Panc1 (cell line): ENCODE data around the gene OGFRL1. TPM values are rescaled to one million over a fixed set of nuclear protein-coding genes. Genes with fewer than 3 reads are reported as not detected.

ENCODE experiments used
- ATAC-seq: fragments of 200-7000 bp; cut with Tn5 transposase; 2 replicates; pipeline ENCODE4 v1.9.1; 2020; ENCODE audit warnings: mild to moderate bottlenecking, moderate library complexity
- BruUV-seq: library from RNA; stranded (reverse); fragments of 400-500 nt; replicated peaks from 2 replicates; lab custom pipeline; 2021; lab: Mats Ljungman, UMichigan
- CTCF ChIA-PET: fragments of 300-600 bp; sonication (Branson Sonifier 250); formaldehyde crosslinking; loops from one replicate; lab custom pipeline; 2022; ENCODE audit warnings: antibody characterized with exemption; lab: Charles Lee
- POLR2A ChIA-PET: fragments of 300-600 bp; sonication (Branson Sonifier 250); formaldehyde crosslinking; loops from one replicate; lab custom pipeline; 2022; ENCODE audit warnings: antibody characterized with exemption; lab: Charles Lee
- DNase-seq: peaks from one replicate; pipeline ENCODE4 v3.0.0-alpha.2; 2010; ENCODE audit warnings: low read depth, low spot score
- H3K27ac ChIP-seq: 2 replicates; pipeline ENCODE4 v1.5.1; 2011; ENCODE audit warnings: mild to moderate bottlenecking, low read length, inconsistent platforms
- H3K27me3 ChIP-seq: fragments of 200-500 bp; sonication (Bioruptor generic); 2 replicates; pipeline ENCODE4 v1.6.0; 2014; ENCODE audit warnings: low read length, inconsistent platforms; ENCODE audit not compliant: control insufficient read depth, insufficient read depth
- H3K36me3 ChIP-seq: fragments of 200-500 bp; sonication (Bioruptor generic); 2 replicates; pipeline ENCODE4 v1.5.1; 2014; ENCODE audit warnings: inconsistent platforms, mild to moderate bottlenecking, low read length, moderate library complexity; ENCODE audit not compliant: control insufficient read depth, insufficient read depth
- H3K4me1 ChIP-seq: 2 replicates; pipeline ENCODE4 v1.5.1; 2011; ENCODE audit warnings: inconsistent platforms, mild to moderate bottlenecking, low read length, moderate library complexity; ENCODE audit not compliant: control insufficient read depth, insufficient read depth
- H3K4me3 ChIP-seq, 2 experiments: 2 replicates each; pipeline ENCODE4 v1.5.1; 2011 to 2012; ENCODE audit warnings: low read depth in 2 of 2, low read length in 2 of 2, mild to moderate bottlenecking in 2 of 2, inconsistent platforms in 1 of 2, moderate library complexity in 1 of 2
- H3K9me3 ChIP-seq: fragments of 200-500 bp; sonication (Bioruptor generic); 2 replicates; pipeline ENCODE4 v1.5.1; 2014; ENCODE audit warnings: low read depth, mild to moderate bottlenecking, inconsistent platforms, low read length, moderate library complexity; ENCODE audit not compliant: control insufficient read depth, insufficient read depth
- POLR2AphosphoS5 ChIP-seq: IDR thresholded peaks from 2 replicates; pipeline ENCODE4 v1.6.1; 2012; ENCODE audit warnings: mild to moderate bottlenecking, low read depth, low read length, moderate library complexity
- SIN3A ChIP-seq: IDR thresholded peaks from 2 replicates; pipeline ENCODE4 v1.6.1; 2012; ENCODE audit warnings: low read depth, mild to moderate bottlenecking, low read length, moderate library complexity, borderline replicate concordance; ENCODE audit not compliant: insufficient read depth
- TCF7L2 ChIP-seq: IDR thresholded peaks from 2 replicates; pipeline ENCODE4 v1.6.1; 2011; ENCODE audit warnings: mild to moderate bottlenecking, low read depth, low read length, inconsistent platforms
- in situ Hi-C: cut with HindIII; loops from 2 replicates; pipeline ENCODE4 v1.10.0; 2016; ENCODE audit warnings: low sequenced_read_pairs, low pct_unique_long_range_greater_than_20kb
- intact Hi-C: fragments of 100-400 bp; cut with micrococcal nuclease; formaldehyde crosslinking; loops from one replicate; pipeline ENCODE4 v1.10.0; 2022; ENCODE audit not compliant: unreplicated experiment
- total RNA-seq: library from RNA; stranded (reverse); gene quantifications from one replicate; pipeline ENCODE4 v1.2.1, GENCODE V29; 2021; ENCODE audit not compliant: unreplicated experiment
- TF ChIP-seq, protein P1 (sequence below), 2 experiments: IDR thresholded peaks; 2 replicates each; pipeline ENCODE4 v1.6.1; 2011 to 2012; ENCODE audit warnings: low read depth in 2 of 2, control low read depth in 1 of 2, low read length in 1 of 2, mild to moderate bottlenecking in 1 of 2, moderate library complexity in 1 of 2; ENCODE audit not compliant: insufficient read depth in 1 of 2
- TF ChIP-seq, protein P2 (sequence below): fragments of 450-650 bp; IDR thresholded peaks from 2 replicates; pipeline ENCODE4 v1.5.1; 2017; ENCODE audit warnings: mild to moderate bottlenecking

The OGFRL1 gene
- total RNA-seq, 1 experiment from 2014 or later: 17.2 TPM

- ATAC-seq: no peak
- in situ Hi-C loops: no loop called here
- Histone ChIP-seq H3K27ac (no peak overlapping the region), H3K36me3 (no peaks in the 10 kb centered on the region), H3K4me1 (no peaks in the 10 kb centered on the region), H3K9me3 (no peaks in the 10 kb centered on the region), H3K27me3 (no peaks in the 10 kb centered on the region), H3K4me3 (no peak overlapping the region)
- TF ChIP-seq, protein P1, sequence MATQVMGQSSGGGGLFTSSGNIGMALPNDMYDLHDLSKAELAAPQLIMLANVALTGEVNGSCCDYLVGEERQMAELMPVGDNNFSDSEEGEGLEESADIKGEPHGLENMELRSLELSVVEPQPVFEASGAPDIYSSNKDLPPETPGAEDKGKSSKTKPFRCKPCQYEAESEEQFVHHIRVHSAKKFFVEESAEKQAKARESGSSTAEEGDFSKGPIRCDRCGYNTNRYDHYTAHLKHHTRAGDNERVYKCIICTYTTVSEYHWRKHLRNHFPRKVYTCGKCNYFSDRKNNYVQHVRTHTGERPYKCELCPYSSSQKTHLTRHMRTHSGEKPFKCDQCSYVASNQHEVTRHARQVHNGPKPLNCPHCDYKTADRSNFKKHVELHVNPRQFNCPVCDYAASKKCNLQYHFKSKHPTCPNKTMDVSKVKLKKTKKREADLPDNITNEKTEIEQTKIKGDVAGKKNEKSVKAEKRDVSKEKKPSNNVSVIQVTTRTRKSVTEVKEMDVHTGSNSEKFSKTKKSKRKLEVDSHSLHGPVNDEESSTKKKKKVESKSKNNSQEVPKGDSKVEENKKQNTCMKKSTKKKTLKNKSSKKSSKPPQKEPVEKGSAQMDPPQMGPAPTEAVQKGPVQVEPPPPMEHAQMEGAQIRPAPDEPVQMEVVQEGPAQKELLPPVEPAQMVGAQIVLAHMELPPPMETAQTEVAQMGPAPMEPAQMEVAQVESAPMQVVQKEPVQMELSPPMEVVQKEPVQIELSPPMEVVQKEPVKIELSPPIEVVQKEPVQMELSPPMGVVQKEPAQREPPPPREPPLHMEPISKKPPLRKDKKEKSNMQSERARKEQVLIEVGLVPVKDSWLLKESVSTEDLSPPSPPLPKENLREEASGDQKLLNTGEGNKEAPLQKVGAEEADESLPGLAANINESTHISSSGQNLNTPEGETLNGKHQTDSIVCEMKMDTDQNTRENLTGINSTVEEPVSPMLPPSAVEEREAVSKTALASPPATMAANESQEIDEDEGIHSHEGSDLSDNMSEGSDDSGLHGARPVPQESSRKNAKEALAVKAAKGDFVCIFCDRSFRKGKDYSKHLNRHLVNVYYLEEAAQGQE (IDR thresholded peaks at IDR 0.05; ENCODE audit: insufficient read depth in 1 of 2, low read depth in 2 of 2, low read length in 1 of 2): no peak
- TF ChIP-seq SIN3A (no peak), TCF7L2 (no peak), POLR2AphosphoS5 (no peak)
- TF ChIP-seq, protein P2, sequence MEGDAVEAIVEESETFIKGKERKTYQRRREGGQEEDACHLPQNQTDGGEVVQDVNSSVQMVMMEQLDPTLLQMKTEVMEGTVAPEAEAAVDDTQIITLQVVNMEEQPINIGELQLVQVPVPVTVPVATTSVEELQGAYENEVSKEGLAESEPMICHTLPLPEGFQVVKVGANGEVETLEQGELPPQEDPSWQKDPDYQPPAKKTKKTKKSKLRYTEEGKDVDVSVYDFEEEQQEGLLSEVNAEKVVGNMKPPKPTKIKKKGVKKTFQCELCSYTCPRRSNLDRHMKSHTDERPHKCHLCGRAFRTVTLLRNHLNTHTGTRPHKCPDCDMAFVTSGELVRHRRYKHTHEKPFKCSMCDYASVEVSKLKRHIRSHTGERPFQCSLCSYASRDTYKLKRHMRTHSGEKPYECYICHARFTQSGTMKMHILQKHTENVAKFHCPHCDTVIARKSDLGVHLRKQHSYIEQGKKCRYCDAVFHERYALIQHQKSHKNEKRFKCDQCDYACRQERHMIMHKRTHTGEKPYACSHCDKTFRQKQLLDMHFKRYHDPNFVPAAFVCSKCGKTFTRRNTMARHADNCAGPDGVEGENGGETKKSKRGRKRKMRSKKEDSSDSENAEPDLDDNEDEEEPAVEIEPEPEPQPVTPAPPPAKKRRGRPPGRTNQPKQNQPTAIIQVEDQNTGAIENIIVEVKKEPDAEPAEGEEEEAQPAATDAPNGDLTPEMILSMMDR: no peak
- BruUV-seq: no TSS peak
- intact Hi-C loops: no loop called here
- no peak for DNase-seq
- POLR2A ChIA-PET: no interaction called here
- CTCF ChIA-PET: no interaction called here
Measured at GRCh38 chr6:71335544-71335943, 46.9 kb downstream of the OGFRL1 start.

DNA sequence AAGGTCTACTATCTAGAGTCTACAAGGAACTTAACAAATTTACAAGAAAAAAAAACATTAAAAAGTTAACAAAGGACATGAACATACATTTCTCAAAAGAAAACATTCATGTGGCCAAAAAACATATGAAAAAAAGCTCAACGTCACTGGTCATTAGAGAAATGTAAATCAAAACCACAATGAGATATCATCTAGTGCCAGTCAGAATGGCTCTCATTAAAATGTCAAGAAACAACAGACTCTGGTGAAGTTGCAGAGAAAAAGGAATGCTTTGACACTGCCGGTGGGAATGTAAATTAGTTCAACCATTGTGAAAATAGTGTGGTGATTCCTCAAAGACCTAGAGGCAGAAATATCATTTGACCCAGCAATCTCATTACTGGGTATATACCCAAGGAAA, 48.3 kb downstream of the OGFRL1 start:
- intact Hi-C loops (no loop called here), in situ Hi-C loops (no loop called here)
- Histone ChIP-seq H3K9me3 (no peaks in the 10 kb centered on the region), H3K36me3 (no peaks in the 10 kb centered on the region), H3K27ac (no peak overlapping the region), H3K4me1 (no peaks in the 10 kb centered on the region), H3K4me3 (no peak overlapping the region), H3K27me3 (no peaks in the 10 kb centered on the region)
- no peak for DNase-seq
- ChIA-PET CTCF (no interaction called here), POLR2A (no interaction called here)
- TF ChIP-seq, protein P2: no peak
- TF ChIP-seq POLR2AphosphoS5: no peak
- TF ChIP-seq TCF7L2: no peak
- TF ChIP-seq, protein P1 (IDR thresholded peaks at IDR 0.05; ENCODE audit: insufficient read depth in 1 of 2, low read depth in 2 of 2, low read length in 1 of 2): no peak
- no peak for TF ChIP-seq SIN3A
- ATAC-seq: no peak
- BruUV-seq: no TSS peak
